C4-2B (cell line): ENCODE results near the gene FGF23.

Experiments used
- H3K27ac ChIP-seq: fragments of 450-650 bp; 2 replicates; pipeline ENCODE4 v1.5.1; 2017
- CTCF ChIP-seq: fragments of 450-650 bp; conservative IDR thresholded peaks from 2 replicates; pipeline ENCODE4 v1.5.1; 2017; ENCODE audit warnings: mild to moderate bottlenecking
- ZFX ChIP-seq: fragments of 450-650 bp; IDR thresholded peaks from 2 replicates; pipeline ENCODE4 v1.6.1; 2017

Gene FGF23

GRCh38 chr12:4387607-4388006 is 8.1 kb upstream of the FGF23 start:
- TF ChIP-seq CTCF = no peak
- no peak for TF ChIP-seq ZFX
- no peak overlapping the region for H3K27ac ChIP-seq

GRCh38 chr12:4386801-4387200 is 7.3 kb upstream of the FGF23 start:
- no peak overlapping the region for H3K27ac ChIP-seq
- TF ChIP-seq ZFX (no peak), CTCF (no peak)

- peak; percentile 29 for TF ChIP-seq CTCF
- no peak for TF ChIP-seq ZFX
- no peak overlapping the region for H3K27ac ChIP-seq
Measured at GRCh38 chr12:4383304-4383865, 3.9 kb upstream of the FGF23 start.

- TF ChIP-seq CTCF (no peak), ZFX (no peak)
- H3K27ac ChIP-seq = no peak overlapping the region
Measured at GRCh38 chr12:4380332-4380731, 820 bp upstream of the FGF23 start.

- TF ChIP-seq ZFX (no peak), CTCF (no peak)
- no peak overlapping the region for H3K27ac ChIP-seq
Measured at GRCh38 chr12:4378772-4379171, 740 bp downstream of the FGF23 start.

GRCh38 chr12:4375449-4375848 is 4.1 kb downstream of the FGF23 start:
- H3K27ac ChIP-seq = no peak overlapping the region
- TF ChIP-seq ZFX (no peak), CTCF (no peak)

GRCh38 chr12:4372653-4373052 is 6.9 kb downstream of the FGF23 start:
- no peak for TF ChIP-seq CTCF
- TF ChIP-seq ZFX = no peak
- H3K27ac ChIP-seq = no peak overlapping the region
